Sciatic nerve (tissue), 2 donors: ENCODE results near the gene FIBIN. TPM values are rescaled to one million over a fixed set of nuclear protein-coding genes. Genes with fewer than 3 reads are reported as not detected.
A peak's percentile ranks its signal among the peaks of the same experiment; 100 is the strongest.
"Not testable (repeated sequence)": the region's sequence is repeated elsewhere in the genome, so short reads cannot be mapped to it uniquely, and the experiment has no call there.

ENCODE experiments used
- ATAC-seq: fragments of 200-7000 bp; cut with Tn5 transposase; one replicate; pipeline ENCODE4 v1.9.1; 2020; ENCODE audit warnings: mild to moderate bottlenecking, moderate library complexity
- DNase-seq: peaks from one replicate; pipeline ENCODE4 v3.0.0-alpha.2; 2020; ENCODE audit warnings: low spot score
- intact Hi-C: fragments of 100-400 bp; cut with DNase I; formaldehyde crosslinking; loops from one replicate; pipeline ENCODE4 v1.14.2; 2022
- total RNA-seq: library from RNA; stranded (reverse); fragmentation: NEBNext Ultra II Directional; extraction: Animal tissue kit (Norgen Biotek cat#: 25700); gene quantifications from one replicate; pipeline ENCODE4 v1.2.1, GENCODE V29; 2021
- donor health status: DM: no; HTN: no; CAD: no.
- donor health status: DM: no; HTN: no; CAD: no.

FIBIN gene
- total RNA-seq: 54.1 TPM

DNA sequence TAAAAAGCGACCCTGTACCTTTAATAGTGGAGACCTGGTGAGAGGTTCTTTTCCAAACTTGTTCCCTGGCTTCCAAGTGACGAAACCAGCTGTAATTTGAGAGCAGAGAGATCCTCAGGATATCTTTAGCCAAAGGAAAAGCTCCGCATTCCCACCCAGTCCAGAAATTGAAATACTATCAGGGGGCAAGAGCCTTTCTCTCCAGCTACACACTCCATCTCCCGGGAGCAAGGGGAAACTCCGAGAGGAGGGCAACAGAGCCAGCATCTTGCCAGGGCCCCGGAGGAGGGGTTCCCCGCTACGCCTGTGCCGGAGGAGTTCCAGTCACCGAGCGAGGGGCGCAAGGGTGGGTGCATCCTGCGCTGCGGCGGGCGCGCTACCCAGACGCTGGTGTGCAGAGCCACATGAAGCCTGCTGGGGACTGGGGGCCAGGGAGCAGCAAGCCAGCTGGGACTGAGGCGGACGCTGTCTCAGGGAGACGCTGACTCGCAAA lies at the start of gene FIBIN:
Gene FIBIN (plus strand): TSS at position 148 of the 493 bp plus-strand sequence. CDS start 415 bp downstream, outside the sequence.
- intact Hi-C loops: no loop called here
- ATAC-seq: peak; percentile 71
- peak; percentile 70 for DNase-seq

DNA sequence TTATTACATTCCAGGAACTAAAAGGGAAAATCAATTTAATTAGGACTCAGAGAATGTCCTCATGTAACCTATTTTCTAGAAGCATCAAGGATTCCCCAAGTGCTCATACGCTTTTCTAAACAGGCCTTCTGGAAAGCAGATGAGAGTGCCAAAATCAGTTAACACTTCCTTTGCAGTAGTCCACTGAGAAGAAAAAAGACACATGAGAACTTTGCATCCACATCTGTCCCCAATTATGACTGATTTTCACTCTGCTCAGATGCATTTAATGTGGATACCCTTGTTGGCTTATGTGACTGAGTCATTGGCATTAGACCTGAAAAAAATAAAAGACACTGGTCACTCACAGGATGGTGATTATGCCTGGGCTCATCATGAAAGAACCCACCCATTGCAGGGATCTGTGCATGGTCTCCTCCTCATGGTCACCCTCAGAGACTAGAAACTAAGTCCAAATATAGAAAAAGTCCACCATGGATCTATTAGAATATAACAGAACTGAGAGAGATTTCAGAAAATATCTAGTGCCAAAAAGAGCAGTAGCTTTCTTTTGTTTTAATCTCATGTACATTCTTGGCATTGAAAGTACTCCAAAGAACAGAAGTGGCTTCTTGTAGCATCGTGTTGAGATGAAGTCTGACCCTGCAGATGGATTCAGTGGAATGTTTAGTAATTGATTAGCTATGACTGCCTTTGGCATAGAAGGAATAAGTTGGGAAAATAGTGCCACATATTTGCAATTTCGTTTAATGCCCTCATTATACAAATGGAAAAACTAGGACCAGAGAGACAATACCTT lies 48.8 kb upstream of the FIBIN start:
- intact Hi-C loops: no loop called here

DNA sequence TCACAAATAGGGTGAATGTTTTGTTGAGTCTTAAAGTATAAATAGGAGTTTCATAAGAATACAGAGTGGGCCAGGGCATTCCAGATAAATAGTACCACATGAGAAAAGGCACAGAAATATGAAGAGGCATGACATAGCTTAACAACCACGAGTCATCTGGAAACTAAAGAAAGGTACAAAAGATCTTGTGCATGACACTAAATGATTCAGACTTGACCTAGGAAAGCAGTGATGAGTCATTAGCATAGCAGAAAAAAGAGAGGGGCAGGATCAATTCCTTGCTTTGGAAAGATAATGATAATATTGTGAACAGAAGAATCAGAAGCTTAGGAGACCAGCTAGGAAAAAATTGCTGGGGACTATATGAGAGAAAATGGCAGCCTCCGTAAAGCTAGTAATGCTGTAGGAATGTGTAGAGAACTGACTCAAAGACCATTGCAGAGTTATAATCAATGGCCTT lies 47.6 kb upstream of the FIBIN start:
- intact Hi-C loops: no loop called here
- no peak for DNase-seq
- ATAC-seq: no peak

More for the DNA sequence above, 48.8 kb upstream of the FIBIN start:
- ATAC-seq (no peak), DNase-seq (no peak)

DNA sequence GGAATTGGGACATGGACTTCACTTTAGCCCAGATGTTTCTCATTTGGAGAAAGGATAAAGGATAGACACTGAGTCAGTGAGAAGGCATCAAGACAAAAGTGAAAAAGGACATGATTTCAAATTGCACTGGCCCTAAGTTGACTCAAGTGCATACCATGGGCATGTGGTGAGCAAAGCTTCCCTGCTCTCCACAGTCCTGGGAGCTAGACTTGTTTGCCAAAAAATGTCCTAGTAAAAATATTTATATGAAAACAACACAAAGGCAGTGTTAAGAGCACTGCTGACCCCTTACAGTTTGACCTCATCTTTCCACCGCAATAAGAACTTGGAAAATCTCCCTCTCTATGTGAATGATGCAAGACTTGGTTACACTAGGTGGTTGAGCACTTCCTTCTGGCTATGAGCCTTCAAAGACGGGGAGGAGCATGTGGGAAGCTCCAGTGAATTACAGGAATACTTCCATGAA lies 46.5 kb upstream of the FIBIN start:
- no peak for DNase-seq
- peak; percentile 97 for ATAC-seq
- intact Hi-C loops: no loop called here

DNA sequence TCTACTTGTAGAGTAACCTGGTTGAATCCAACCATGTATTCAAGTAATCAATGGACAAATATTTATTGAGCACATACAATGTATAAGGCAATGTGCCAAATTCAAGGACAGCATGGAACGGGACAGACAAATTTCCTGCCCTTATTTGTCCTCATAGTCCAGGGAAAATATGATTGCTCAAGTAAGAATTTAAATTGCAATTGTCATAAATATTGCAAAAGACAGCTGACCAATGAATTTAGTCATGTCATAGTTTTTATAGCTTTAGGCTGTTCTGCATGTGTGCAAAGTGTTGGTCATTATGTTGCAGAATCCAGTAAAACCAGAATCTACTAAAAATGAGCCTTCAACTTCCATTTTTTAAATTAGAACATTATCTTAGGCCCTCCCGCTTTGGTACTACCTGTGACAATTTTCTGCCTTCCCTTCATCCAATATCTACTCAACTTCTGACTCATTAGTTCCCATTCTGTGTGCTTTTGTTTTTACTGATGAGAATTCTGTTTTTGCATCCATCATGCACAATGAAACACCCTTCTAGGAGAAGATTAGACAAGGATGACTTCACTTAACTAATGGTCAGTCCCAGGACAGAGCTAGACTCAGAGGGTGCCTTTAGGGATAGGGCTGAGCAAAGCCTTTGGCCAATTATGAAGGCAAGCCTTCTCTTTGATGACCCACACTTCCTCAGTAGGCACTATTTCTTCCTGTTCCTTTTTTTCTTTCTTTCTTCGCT lies 45.8 kb upstream of the FIBIN start:
- ATAC-seq (no peak), DNase-seq (no peak)
- intact Hi-C loops: no loop called here

DNA sequence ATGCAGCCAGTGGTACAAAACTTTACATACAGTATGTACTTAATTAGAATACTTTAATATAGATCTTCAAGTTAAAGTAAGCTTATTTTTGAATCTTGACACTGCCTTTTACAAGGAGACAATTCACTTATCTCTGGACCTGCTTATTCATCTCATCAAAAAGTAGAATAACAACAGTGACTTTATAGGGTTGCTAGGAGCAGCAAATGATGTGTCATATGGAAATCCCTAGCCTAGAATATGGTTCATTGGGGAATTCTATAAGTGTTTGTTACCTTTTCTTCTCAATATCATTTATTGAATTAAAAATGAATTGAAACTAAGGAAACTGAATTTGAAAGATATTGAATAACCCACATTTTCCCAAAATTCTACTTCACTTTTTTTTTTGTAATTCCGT lies 45.0 kb upstream of the FIBIN start:
- DNase-seq (no peak), ATAC-seq (no peak)
- intact Hi-C loops: no loop called here

DNA sequence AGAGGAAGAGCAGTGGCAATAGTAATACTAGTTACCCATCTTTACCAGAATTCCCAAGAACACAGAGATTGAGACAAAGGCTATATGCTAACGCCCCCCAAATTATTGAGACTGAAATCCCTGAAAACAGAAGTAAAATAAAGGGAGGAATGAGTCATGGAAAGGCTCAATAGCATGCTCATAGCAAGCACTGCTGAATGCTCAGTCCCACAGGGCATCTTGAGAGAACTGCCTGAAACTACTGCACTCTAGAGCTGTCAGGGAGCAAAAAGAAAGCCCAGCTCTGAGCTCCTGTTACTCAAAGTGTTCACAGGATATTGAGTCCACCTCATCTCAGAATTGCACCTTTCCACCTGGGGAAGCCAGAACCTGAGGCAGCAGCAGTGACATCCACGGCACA lies 44.1 kb upstream of the FIBIN start:
- DNase-seq (no peak), ATAC-seq (no peak)
- intact Hi-C loops: no loop called here

DNA sequence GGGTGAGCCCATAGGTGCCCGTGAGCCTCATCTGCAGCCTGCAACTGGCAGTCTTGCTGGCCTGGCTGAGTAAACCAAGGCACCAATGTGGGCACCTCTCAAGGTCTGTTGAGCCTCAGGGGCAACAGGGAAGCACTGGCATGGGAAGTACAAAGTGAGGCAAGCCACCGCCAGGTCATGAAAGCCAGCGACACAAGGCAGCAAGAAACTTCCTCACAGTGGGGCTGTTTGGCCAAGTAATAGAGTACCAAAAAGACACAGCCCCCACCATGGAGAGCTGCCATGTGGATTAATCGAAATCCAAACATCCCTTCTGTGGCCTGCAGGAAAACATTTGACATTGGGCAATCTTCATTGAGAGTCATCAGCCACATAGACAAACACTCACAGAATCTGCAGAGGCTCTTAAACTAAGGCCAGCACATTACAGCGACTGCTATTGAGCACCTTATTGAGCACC lies 43.6 kb upstream of the FIBIN start:
- DNase-seq: no peak
- no peak for ATAC-seq
- intact Hi-C loops: no loop called here

DNA sequence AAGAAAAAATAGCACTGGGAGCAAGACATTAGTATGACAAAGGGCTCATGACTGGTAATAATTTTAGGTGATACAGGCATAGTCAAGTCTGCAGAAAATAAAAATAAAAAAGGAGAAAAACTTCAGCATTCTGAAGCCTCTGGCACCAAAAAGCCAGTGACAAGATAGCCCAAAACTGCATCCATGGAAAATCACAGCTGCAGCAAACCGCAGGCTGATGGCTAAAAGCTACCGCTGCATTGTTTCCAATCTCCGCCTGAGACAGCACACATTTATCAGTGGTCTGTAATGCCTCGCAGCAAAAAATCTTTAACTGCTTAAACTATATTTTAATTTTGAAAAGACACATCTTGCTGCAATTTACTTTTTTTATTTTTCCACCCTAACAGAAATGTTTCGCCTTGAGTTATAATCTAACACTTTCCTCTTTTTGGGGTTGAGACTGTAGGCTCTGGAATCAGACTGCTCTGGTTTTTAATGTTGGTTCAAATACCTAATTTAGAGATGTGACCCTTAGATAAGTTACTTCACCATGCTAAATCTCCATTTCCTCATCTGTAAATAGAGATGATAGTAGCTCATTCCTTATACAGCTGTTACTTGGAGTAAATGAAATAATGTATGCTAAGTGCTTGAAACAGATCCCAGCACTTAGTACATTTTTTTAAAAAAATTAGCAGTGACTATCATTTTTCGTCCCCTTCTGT lies 42.0 kb upstream of the FIBIN start:
- DNase-seq (no peak), ATAC-seq (no peak)
- intact Hi-C loops: no loop called here

DNA sequence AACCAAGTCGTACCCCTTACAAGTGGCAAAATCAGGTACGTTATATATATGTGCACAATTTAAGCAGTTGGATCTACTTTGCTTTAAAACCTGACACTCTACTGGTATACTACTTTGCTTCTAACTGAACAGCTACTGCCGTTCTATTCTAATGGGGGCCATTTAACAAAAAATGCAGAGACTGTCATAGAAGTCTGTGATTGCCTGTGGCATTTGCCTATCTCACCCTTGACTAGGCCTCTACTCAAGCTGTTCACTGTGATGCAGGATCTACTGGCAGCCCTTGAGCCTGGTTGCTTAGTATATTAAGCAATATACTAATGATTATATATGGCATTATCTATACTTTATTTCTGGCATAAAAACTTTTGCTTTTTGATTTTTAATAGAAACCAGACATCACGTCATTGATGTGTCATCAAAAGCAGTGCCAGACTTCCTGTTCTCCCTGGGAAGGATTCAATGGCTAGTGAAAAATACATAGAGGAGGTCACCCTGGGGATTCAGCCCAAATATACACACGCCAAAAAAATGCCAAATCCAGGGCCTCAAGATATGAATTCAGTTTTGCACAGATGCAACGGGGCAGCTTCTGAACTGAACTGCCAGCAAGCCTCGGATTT lies 40.0 kb upstream of the FIBIN start:
- ATAC-seq (no peak), DNase-seq (no peak)
- intact Hi-C loops: no loop called here

DNA sequence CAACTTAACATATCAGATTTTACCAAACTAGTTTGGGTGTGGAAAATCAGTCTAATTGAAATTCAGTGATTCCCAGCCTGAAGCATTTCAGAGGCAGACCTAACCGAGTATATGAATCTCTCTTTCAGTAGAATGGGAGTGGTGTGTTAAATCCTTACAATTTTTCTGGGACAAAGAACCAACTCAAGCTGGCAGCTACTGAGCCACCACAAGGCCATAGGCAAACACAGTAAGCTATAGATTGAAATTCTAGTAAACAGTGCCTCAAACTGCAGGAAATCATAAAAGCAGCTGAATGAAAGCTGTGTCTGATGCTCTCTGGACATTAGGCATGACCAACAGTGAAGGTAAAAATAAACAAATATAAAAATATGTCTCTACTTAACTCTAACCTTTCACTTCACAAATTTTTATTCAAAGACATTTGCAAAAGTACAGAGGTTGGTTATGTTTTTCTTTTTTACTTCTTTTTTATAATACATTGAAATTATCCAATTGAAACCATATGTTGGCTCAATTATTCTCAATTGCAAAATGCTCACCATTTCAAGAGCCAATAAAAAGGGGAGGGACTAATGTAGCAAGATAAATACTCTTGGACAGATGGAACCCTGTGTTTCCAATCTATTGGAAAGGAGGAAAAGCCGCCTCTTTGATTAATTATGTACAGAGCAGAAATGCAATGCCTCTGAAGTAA lies 35.8 kb upstream of the FIBIN start:
- ATAC-seq (no peak), DNase-seq (no peak)
- intact Hi-C loops: no loop called here

DNA sequence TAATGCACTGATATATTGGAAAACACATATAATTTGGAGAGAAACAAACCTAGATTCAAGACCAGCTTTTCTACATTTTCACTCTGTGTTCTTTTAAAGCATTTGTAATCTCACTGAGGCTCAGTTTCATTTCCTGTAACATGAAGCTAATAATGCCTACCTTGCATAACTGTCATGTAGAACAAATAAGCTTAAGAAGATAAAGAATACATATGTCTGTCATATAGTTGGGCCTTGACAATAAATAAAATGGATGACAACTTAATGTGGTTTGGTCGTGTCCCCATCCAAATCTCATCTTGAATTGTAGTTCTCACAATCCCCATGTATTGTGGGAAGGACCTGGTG lies 35.2 kb upstream of the FIBIN start:
- intact Hi-C loops: no loop called here
- ATAC-seq: no peak

DNA sequence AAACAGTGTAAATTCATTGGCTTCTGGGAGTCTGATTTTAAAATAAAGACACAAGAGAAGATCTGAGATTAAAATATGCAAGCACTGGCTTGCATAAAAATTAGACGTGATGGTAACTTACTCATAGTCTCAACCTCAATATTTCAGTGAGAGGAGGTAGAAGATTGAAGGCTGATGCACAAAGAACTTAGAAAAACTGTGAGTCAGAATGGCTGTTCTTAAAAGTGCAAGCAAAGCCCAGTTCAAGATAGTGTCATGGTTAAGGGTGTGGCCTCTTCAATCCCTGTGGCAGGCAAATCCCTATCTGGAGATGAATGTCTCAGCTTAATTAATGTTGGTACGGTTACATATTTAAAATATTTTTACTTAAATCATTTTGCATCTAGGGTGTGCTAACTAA lies 33.6 kb upstream of the FIBIN start:
- DNase-seq: no peak
- no peak for ATAC-seq
- intact Hi-C loops: no loop called here

More for the DNA sequence above, 35.2 kb upstream of the FIBIN start:
- DNase-seq: no peak

DNA sequence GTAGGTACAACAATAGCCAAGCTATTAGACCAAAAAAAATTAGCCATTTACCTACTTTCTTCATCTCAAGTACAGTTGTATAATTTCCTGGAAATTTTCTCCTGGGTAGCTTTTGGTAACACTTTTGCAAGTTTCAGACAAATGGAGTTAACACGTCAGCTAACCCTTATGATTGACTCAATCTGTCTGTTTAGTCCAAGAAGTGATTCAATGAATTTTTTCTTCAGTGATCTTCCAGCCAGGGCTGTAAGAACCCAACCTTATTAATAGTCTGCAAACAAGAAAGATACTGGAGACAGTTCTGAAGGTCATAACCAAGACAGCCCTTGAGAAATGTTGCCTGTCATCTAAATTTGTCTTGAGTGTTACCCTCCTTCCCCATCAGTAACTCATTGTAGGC lies 30.1 kb upstream of the FIBIN start:
- intact Hi-C loops: no loop called here
- peak; percentile 62 for ATAC-seq
- no peak for DNase-seq

DNA sequence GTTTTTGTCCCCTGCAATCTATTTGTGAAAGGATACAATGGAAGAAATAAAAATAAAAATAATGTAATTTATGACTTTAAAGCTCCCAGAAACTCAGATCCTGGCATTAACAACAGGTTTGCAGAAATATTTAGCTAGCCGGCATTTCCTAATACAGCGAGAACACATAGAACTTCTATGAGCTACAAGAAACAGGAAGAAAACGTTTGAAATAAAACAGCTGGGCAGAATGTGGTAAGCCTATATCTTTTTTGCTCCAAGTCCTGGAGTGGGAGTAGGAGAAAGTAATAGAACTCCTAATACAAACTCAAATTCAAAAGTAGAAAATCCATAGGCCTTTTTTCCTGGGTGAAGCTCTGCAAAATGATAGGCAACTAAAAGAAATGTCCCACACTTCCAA lies 29.6 kb upstream of the FIBIN start:
- ATAC-seq (no peak), DNase-seq (no peak)
- intact Hi-C loops: no loop called here

DNA sequence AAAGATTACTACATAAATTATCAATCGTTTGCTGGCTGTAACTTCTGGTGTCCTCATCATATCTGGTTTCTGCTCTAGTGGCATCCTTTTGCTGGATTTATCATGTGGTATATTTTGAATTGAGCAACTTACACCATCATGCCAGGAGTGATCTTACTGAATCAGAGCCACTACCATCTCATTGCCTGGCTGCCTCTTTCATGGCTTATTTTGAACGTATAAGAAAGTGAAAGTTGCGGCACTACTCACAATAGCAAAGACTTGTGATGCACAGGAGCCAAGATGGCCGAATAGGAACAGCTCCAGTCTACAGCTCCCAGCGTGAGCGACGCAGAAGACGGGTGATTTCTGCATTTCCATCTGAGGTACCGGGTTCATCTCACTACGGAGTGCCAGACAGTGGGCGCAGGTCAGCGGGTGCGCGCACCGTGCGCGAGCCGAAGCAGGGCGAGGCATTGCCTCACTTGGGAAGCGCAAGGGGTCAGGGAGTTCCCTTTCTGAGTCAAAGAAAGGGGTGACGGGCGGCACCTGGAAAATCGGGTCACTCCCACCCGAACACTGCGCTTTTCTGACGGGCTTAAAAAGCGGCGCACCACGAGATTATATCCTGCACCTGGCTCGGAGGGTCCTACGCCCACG lies 28.9 kb upstream of the FIBIN start:
- ATAC-seq, DNase-seq, intact Hi-C loops: not testable (repeated sequence)

DNA sequence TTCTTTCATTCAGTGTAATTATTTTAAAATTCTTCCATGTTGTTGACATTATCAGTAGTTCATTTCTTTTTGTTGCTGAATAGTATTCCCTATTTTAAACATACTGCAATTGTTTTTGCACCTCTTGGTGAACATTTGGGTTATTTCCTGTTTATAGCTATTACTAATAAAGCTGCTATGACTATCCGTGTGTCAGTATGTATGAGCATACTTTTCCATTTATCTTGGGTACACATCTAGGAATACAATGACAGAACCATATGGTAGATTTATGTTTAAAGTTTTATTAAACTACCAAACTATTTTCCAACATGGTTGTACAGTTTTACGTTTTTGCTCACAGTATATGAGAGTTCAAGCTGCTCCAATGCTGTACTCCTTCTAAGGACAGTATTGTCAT lies 22.0 kb upstream of the FIBIN start:
- intact Hi-C loops: no loop called here
- DNase-seq (no peak), ATAC-seq (no peak)
